Measurements from ENCODE around the gene ABHD2. TPM values are rescaled to one million over a fixed set of nuclear protein-coding genes. Genes with fewer than 3 reads are reported as not detected.
"Not testable (repeated sequence)": the region's sequence is repeated elsewhere in the genome, so short reads cannot be mapped to it uniquely, and the experiment has no call there.

ABHD2 gene
- total and polyA plus RNA-seq, 9 of the 15 experiments (the other 6 are each of a cell fraction or from before 2014, with no cell fraction given), result 16.9 to 99.8 (median 47.5) TPM

GRCh38 chr15:89085289-89085926 is 2.8 kb upstream of the ABHD2 start (continued):
- 0 out of 2 replicates have a peak, but pooled peaks have one; percentile 19 for TF ChIP-seq ZNF592 (IDR thresholded peaks at IDR 0.05)
- no peak for TF ChIP-seq BRF1 (IDR thresholded peaks at IDR 0.05; ENCODE audit: borderline replicate concordance, extremely low read depth, insufficient read length)
- TF ChIP-seq PRPF4 (IDR thresholded peaks at IDR 0.05; ENCODE audit: insufficient read depth, low read depth, low read length, poor library complexity, severe bottlenecking), result no peak

- peak overlapping the region; percentile 16; the same call in 2 of the 3 replicates for H3K27ac ChIP-seq (ENCODE audit: extremely low read depth, low read depth, low read length)
- DNase-seq (ENCODE audit: extremely low read depth in 1 of 4, low spot score in 3 of 4); FAIRE-seq; H4K20me1 ChIP-seq (replicated peaks; ENCODE audit: control insufficient read depth, insufficient read depth, low read length); BruUV-seq (replicated peaks); H3K36me3 ChIP-seq (ENCODE audit: control insufficient read depth, insufficient read depth, low read length); H3K9me1 ChIP-seq (ENCODE audit: control insufficient read depth, insufficient read depth, low read length); H3K9me3 ChIP-seq (replicated peaks; ENCODE audit: control insufficient read depth, insufficient read depth, low read depth, low read length); intact Hi-C loops (cut with micrococcal nuclease); H3K27me3 ChIP-seq (ENCODE audit: control insufficient read depth in 2 of 2, insufficient read depth in 2 of 2, low read length in 2 of 2); in situ Hi-C loops (cut with MboI); ATAC-seq; H3K4me2 ChIP-seq (ENCODE audit: insufficient read depth, low read length); H3K4me3 ChIP-seq: not testable (repeated sequence)
- peaks cover 20 to 28% of the 10 kb centered on the region in 2 experiments for H3K4me1 ChIP-seq (replicated peaks in 1 of 2; ENCODE audit: control insufficient read depth in 2 of 2, insufficient read depth in 2 of 2, low read length in 2 of 2)
- WGBS (ENCODE audit: insufficient coverage, low coverage, missing lambda C conversion rate), result 25% methylated on average over 1 of the region's 1 CpG
- peak overlapping the region; percentile 82 for H2AFZ ChIP-seq (ENCODE audit: low read depth, low read length)
- POLR2A ChIA-PET, result interaction anchor here (0.7 to 5.9 kb wide), 4 partner anchors 10 to 232 kb away, joined by 3 to 62 read pairs (median 4); no protein-coding TSS in a partner anchor
- CTCF ChIA-PET (ENCODE audit: low intra/inter-chr PET ratio), result interaction anchor here (0.6 kb wide), 1 partner anchor 262 kb away, joined by 3 read pairs; no protein-coding TSS in a partner anchor
- peaks cover 32% of the 10 kb centered on the region for H3K79me2 ChIP-seq (ENCODE audit: control insufficient read depth, insufficient read depth, low read length)
- peak overlapping the region in 1 of 2 experiments; percentile 29; a peak in 1 of 4 replicates for H3K9ac ChIP-seq (ENCODE audit: insufficient read depth in 1 of 2, low read depth in 2 of 2, low read length in 2 of 2)
Observed at GRCh38 chr15:89085933-89086332, 2.3 kb upstream of the ABHD2 start.
